ENCODE measurements around the gene PCDH12. TPM values are rescaled to one million over a fixed set of nuclear protein-coding genes. Genes with fewer than 3 reads are reported as not detected.

Gene PCDH12
- total RNA-seq, 2 donors from 2014 or later, result not detected

DNA sequence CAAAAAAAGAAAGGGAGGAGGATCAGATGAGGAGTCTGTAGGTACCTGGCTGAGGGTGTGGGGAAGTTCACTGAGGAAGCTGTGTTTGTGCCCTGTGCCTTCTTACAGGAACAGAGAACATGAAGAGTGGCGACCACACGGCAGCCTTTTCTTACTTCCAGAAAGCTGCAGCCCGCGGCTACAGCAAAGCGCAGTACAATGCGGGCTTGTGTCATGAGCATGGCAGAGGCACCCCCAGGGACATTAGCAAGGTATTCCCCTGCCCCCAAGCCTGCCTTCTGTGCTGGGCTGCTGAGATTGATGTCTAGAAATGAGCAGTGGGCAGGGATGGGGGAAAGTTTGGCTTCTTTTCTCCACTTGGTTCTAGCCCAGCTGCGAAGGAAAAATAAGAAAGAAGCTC is 24.9 kb downstream of the PCDH12 start:
- peaks cover 9% of the 10 kb centered on the region for H3K4me1 Mint-ChIP-seq
- H3K9me3 ChIP-seq (ENCODE audit: control insufficient read depth, low read length), result no peaks in the 10 kb centered on the region
- TF ChIP-seq, protein P1, sequence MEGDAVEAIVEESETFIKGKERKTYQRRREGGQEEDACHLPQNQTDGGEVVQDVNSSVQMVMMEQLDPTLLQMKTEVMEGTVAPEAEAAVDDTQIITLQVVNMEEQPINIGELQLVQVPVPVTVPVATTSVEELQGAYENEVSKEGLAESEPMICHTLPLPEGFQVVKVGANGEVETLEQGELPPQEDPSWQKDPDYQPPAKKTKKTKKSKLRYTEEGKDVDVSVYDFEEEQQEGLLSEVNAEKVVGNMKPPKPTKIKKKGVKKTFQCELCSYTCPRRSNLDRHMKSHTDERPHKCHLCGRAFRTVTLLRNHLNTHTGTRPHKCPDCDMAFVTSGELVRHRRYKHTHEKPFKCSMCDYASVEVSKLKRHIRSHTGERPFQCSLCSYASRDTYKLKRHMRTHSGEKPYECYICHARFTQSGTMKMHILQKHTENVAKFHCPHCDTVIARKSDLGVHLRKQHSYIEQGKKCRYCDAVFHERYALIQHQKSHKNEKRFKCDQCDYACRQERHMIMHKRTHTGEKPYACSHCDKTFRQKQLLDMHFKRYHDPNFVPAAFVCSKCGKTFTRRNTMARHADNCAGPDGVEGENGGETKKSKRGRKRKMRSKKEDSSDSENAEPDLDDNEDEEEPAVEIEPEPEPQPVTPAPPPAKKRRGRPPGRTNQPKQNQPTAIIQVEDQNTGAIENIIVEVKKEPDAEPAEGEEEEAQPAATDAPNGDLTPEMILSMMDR (conservative IDR thresholded peaks at IDR 0.05), result no peak
- no peak overlapping the region for H3K27ac Mint-ChIP-seq
- no peaks in the 10 kb centered on the region for H3K9me3 Mint-ChIP-seq
- no peak overlapping the region for H3K4me3 Mint-ChIP-seq
- H3K27ac ChIP-seq (ENCODE audit: low read depth, low read length), result no peak overlapping the region
- H3K4me3 ChIP-seq (ENCODE audit: low read length), result no peak overlapping the region
- H3K36me3 ChIP-seq (ENCODE audit: control insufficient read depth, insufficient read depth, low read length), result peaks cover 74% of the 10 kb centered on the region
- H3K4me1 ChIP-seq (ENCODE audit: control insufficient read depth, insufficient read depth, low read length), result peaks cover 8% of the 10 kb centered on the region
- 94 to 97% methylated on average over 7 of the region's 7 CpGs for WGBS, 2 experiments (ENCODE audit: insufficient coverage in 1 of 2, insufficient read length in 1 of 2)
- H3K36me3 Mint-ChIP-seq (ENCODE audit: low read depth), result peaks cover 70% of the 10 kb centered on the region
- H3K9ac ChIP-seq (ENCODE audit: extremely low read depth, low read length, poor library complexity, severe bottlenecking), result no peak overlapping the region
- no peaks in the 10 kb centered on the region for H3K27me3 Mint-ChIP-seq (ENCODE audit: insufficient read depth)
- H3K27me3 ChIP-seq (ENCODE audit: control insufficient read depth, insufficient read depth, low read length, poor library complexity, severe bottlenecking), result no peaks in the 10 kb centered on the region
- DNase-seq, result no peak

DNA sequence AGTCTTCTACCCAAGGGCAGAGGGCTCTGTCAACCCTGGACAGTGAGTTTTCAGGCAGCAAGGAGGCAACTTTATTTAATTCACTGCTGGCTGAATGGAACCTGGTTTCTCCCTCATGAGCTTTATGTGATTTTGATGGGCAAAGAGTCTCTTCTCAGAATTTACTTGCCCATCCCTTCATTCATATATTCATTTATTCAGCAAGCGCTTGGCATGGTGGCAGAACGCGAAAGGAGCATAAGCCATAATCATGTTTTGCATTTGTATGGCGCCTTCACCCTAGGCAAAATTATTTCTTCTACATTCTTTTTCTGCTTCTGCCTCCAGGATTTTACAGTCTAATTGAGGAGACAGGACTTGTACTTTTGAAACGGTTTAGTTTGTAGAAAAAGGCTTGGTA is 26.3 kb downstream of the PCDH12 start:
- Mint-ChIP-seq H3K36me3 (ENCODE audit: low read depth) (peaks cover 76% of the 10 kb centered on the region), H3K27ac (no peak overlapping the region), H3K4me3 (no peak overlapping the region), H3K27me3 (ENCODE audit: insufficient read depth) (no peaks in the 10 kb centered on the region), H3K4me1 (peaks cover 9% of the 10 kb centered on the region), H3K9me3 (no peaks in the 10 kb centered on the region)
- Histone ChIP-seq H3K9me3 (ENCODE audit: control insufficient read depth, low read length) (no peaks in the 10 kb centered on the region), H3K9ac (ENCODE audit: extremely low read depth, low read length, poor library complexity, severe bottlenecking) (no peak overlapping the region), H3K4me1 (ENCODE audit: control insufficient read depth, insufficient read depth, low read length) (peaks cover 8% of the 10 kb centered on the region), H3K4me3 (ENCODE audit: low read length) (peak overlapping the region; percentile 17), H3K36me3 (ENCODE audit: control insufficient read depth, insufficient read depth, low read length) (peaks cover 83% of the 10 kb centered on the region), H3K27me3 (ENCODE audit: control insufficient read depth, insufficient read depth, low read length, poor library complexity, severe bottlenecking) (no peaks in the 10 kb centered on the region), H3K27ac (ENCODE audit: low read depth, low read length) (no peak overlapping the region)
- 96 to 100% methylated on average over 4 to 5 of the region's 5 CpGs for WGBS, 2 experiments (ENCODE audit: insufficient coverage in 1 of 2, insufficient read length in 1 of 2)
- DNase-seq, result no peak
- TF ChIP-seq, protein P1 (conservative IDR thresholded peaks at IDR 0.05), result no peak

DNA sequence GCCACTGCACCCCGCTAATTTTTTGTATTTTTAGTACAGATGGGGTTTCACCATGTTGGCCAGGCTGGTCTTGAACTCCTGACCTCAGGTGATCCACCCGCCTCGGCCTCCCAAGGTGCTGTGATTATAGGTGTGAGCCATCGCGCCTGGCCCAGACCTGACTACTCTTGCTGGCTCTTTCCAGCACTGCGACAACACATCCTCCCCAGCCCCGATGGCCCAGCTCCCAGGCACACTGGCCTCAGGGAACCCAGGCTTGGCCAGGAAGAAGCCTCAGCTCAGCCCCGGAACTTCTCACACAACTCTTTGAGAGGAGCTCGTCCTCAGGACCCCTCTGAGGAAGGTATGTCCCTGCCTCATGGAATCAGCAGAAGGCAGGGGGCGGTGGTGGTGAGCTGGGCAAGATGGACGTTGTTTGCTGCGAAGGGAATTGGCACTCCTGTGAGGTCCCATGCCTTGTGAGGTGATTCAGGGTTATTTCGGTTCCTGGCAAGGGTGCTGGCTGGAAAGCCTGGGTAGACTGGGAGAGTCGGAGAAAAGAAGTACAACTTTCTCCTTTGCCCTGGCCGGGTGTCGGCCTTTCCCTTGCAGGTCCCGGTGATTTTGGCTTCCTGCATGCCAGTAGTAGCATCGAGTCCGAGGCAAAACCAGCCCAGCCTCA is 28.5 kb downstream of the PCDH12 start:
- H3K4me3 Mint-ChIP-seq, result no peak overlapping the region
- H3K27me3 ChIP-seq (ENCODE audit: control insufficient read depth, insufficient read depth, low read length, poor library complexity, severe bottlenecking), result no peaks in the 10 kb centered on the region
- H3K36me3 Mint-ChIP-seq (ENCODE audit: low read depth), result peaks cover 75% of the 10 kb centered on the region
- H3K9me3 Mint-ChIP-seq, result no peaks in the 10 kb centered on the region
- DNase-seq, result no peak
- H3K4me3 ChIP-seq (ENCODE audit: low read length), result no peak overlapping the region
- peaks cover 9% of the 10 kb centered on the region for H3K4me1 Mint-ChIP-seq
- peaks cover 78% of the 10 kb centered on the region for H3K36me3 ChIP-seq (ENCODE audit: control insufficient read depth, insufficient read depth, low read length)
- TF ChIP-seq, protein P1 (conservative IDR thresholded peaks at IDR 0.05), result no peak
- no peak overlapping the region for H3K27ac ChIP-seq (ENCODE audit: low read depth, low read length)
- H3K9me3 ChIP-seq (ENCODE audit: control insufficient read depth, low read length), result no peaks in the 10 kb centered on the region
- no peak overlapping the region for H3K9ac ChIP-seq (ENCODE audit: extremely low read depth, low read length, poor library complexity, severe bottlenecking)
- H3K27ac Mint-ChIP-seq, result peak overlapping the region; percentile 26
- 96% methylated on average over 14 to 19 of the region's 19 CpGs for WGBS, 2 experiments (ENCODE audit: insufficient coverage in 1 of 2, insufficient read length in 1 of 2)
- peaks cover 8% of the 10 kb centered on the region for H3K4me1 ChIP-seq (ENCODE audit: control insufficient read depth, insufficient read depth, low read length)
- H3K27me3 Mint-ChIP-seq (ENCODE audit: insufficient read depth), result no peaks in the 10 kb centered on the region
